K562 (cell line): ENCODE measurements around the gene MMRN1. TPM values are rescaled to one million over a fixed set of nuclear protein-coding genes. Genes with fewer than 3 reads are reported as not detected.

ENCODE experiments used
- ATAC-seq: fragments of 200-7000 bp; cut with Tn5 transposase; 3 replicates; pipeline ENCODE4 v1.9.1; 2020; ENCODE audit warnings: moderate library complexity
- BruUV-seq: library from RNA; stranded (reverse); fragments of 400-500 nt; replicated peaks from 2 replicates; lab custom pipeline; 2021; lab: Mats Ljungman, UMichigan
- CTCF ChIA-PET: fragments of 300-600 bp; formaldehyde crosslinking; extraction: SDS; loops from one replicate; lab custom pipeline; 2021; ENCODE audit warnings: low intra/inter-chr PET ratio; lab: Yijun Ruan, JAX
- POLR2A ChIA-PET: fragments of 300-600, 350-650 bp; sonication (Branson Sonifier 250); formaldehyde crosslinking; extraction: SDS; loops from one replicate; lab custom pipeline; 2021; ENCODE audit warnings: antibody characterized with exemption, inconsistent platforms; lab: Yijun Ruan, JAX
- DNase-seq, 4 experiments: peaks; one replicate each; pipeline versions ENCODE4 v3.0.0 to v3.0.0-alpha.2; 2011 to 2018; ENCODE audit warnings: low spot score in 3 of 4, mixed read lengths in 3 of 4; ENCODE audit errors: extremely low read depth in 1 of 4
- FAIRE-seq: peaks from 2 replicates; lab custom pipeline; 2011; peaks lifted over from hg19 to GRCh38; lab: Jason Lieb, UNC
- H2AFZ ChIP-seq: 2 replicates; pipeline ENCODE4 v1.6.0; 2011; ENCODE audit warnings: low read depth, low read length, control low read depth, inconsistent platforms
- H3K27ac ChIP-seq: fragments of 200-600 bp; 3 replicates; pipeline ENCODE4 v1.8.0; 2011; ENCODE audit warnings: low read depth, mild to moderate bottlenecking, control low read depth, inconsistent platforms, low read length, moderate library complexity, mixed read lengths; ENCODE audit errors: extremely low read depth
- H3K27me3 ChIP-seq, 2 experiments: fragments of 300-600 bp in 1 of 2; 2 replicates in 1 of 2; 3 replicates in 1 of 2; pipeline versions ENCODE4 v1.6.0 to v1.8.0; 2011; ENCODE audit warnings: inconsistent platforms in 2 of 2, low read length in 2 of 2, mild to moderate bottlenecking in 1 of 2, mixed read lengths in 1 of 2, moderate library complexity in 1 of 2; ENCODE audit not compliant: control insufficient read depth in 2 of 2, insufficient read depth in 2 of 2
- H3K36me3 ChIP-seq: fragments of 300-600 bp; 3 replicates; pipeline ENCODE4 v1.8.0; 2011; ENCODE audit warnings: mild to moderate bottlenecking, low read length, inconsistent platforms; ENCODE audit not compliant: control insufficient read depth, insufficient read depth
- H3K4me1 ChIP-seq, 2 experiments: fragments of 200-600 bp in 1 of 2; replicated peaks in 1 of 2; 2 replicates in 1 of 2; 3 replicates in 1 of 2; pipeline versions ENCODE4 v1.5.1 to v1.8.0; 2011; ENCODE audit warnings: inconsistent platforms in 2 of 2, low read length in 2 of 2, mild to moderate bottlenecking in 1 of 2, mixed read lengths in 1 of 2, moderate library complexity in 1 of 2; ENCODE audit not compliant: control insufficient read depth in 2 of 2, insufficient read depth in 2 of 2
- H3K4me2 ChIP-seq: 2 replicates; pipeline ENCODE4 v1.6.1; 2011; ENCODE audit warnings: low read length, control low read depth, inconsistent platforms, mixed read lengths; ENCODE audit not compliant: insufficient read depth
- H3K4me3 ChIP-seq: fragments of 200-600 bp; sonication (generic), shearing (Covaris generic); 2 replicates; pipeline ENCODE4 v1.5.1; 2016; ENCODE audit warnings: control low read depth, inconsistent platforms
- H3K79me2 ChIP-seq: fragments of 200-600 bp; 3 replicates; pipeline ENCODE4 v1.8.0; 2011; ENCODE audit warnings: low read length, inconsistent platforms; ENCODE audit not compliant: control insufficient read depth, insufficient read depth
- H3K9ac ChIP-seq, 2 experiments: 2 replicates each; pipeline versions ENCODE4 v1.6.0 to v1.6.1; 2011; ENCODE audit warnings: low read depth in 2 of 2, low read length in 2 of 2, control low read depth in 1 of 2, inconsistent platforms in 1 of 2, mild to moderate bottlenecking in 1 of 2, mixed read lengths in 1 of 2; ENCODE audit not compliant: insufficient read depth in 1 of 2
- H3K9me1 ChIP-seq: one replicate; pipeline ENCODE4 v1.6.0; 2011; ENCODE audit warnings: inconsistent platforms, mild to moderate bottlenecking, low read length, moderate library complexity; ENCODE audit not compliant: control insufficient read depth, insufficient read depth
- H3K9me3 ChIP-seq: replicated peaks from 2 replicates; pipeline ENCODE4 v1.5.1; 2011; ENCODE audit warnings: low read depth, low read length, inconsistent platforms; ENCODE audit not compliant: control insufficient read depth, insufficient read depth
- H4K20me1 ChIP-seq: replicated peaks from 2 replicates; pipeline ENCODE4 v1.6.1; 2011; ENCODE audit warnings: low read length, inconsistent platforms, mixed read lengths; ENCODE audit not compliant: control insufficient read depth, insufficient read depth
- SMAD1 ChIP-seq: fragments of 150-350 bp; IDR thresholded peaks from 2 replicates; pipeline ENCODE4 v1.6.1; 2014; ENCODE audit warnings: low read length, low read depth; ENCODE audit not compliant: partially characterized antibody
- ZKSCAN8 ChIP-seq: fragments of 200-800 bp; sonication (Bioruptor generic); IDR thresholded peaks from 2 replicates; pipeline ENCODE4 v1.6.1; 2016; ENCODE audit warnings: missing genetic modification characterization, missing compliant biosample characterization
- ZNF174 ChIP-seq: fragments of 250-450 bp; sonication (Bioruptor Pico); IDR thresholded peaks from 2 replicates; pipeline ENCODE4 v1.4.0; 2020; ENCODE audit warnings: mild to moderate bottlenecking
- ZNF707 ChIP-seq: fragments of 250-450 bp; sonication (Bioruptor Pico); conservative IDR thresholded peaks from 2 replicates; pipeline ENCODE4 v1.8.0; 2022; ENCODE audit warnings: inconsistent platforms, mild to moderate bottlenecking, moderate library complexity
- WGBS: fragments of 100-300 bp; shearing (Covaris generic); methylation state at CpG from one replicate; pipeline ENCODE4 v1.1.6; 2016; ENCODE audit warnings: low coverage, mixed read lengths; ENCODE audit not compliant: insufficient coverage; ENCODE audit errors: missing lambda C conversion rate; 5-methylcytosine and 5-hydroxymethylcytosine counted together
- in situ Hi-C: fragments of 300-500 bp; cut with MboI; formaldehyde crosslinking; loops from 4 replicates; pipeline ENCODE4 v1.15.0; 2018; ENCODE audit warnings: inconsistent platforms, mixed read lengths
- intact Hi-C: fragments of 100-400 bp; cut with micrococcal nuclease; formaldehyde crosslinking; loops from 2 replicates; pipeline ENCODE4 v1.14.2; 2022
- polyA plus RNA-seq, 8 experiments: library from polyadenylated mRNA; depleted of rRNA in 4 of 8; stranded (reverse) in 5 of 8; unstranded in 3 of 8; fragments of >200 nt; fragmentation: Nextera tagmentation in 2 of 8; fragmentation: Illumina TruSeq in 1 of 8; extraction: Ambion mirVana in 2 of 8; extraction: Trizol in 1 of 8; gene quantifications; 2 replicates each; pipeline versions ENCODE4 v1.2.1 to v1.2.3, GENCODE V29; 2011 to 2014; ENCODE audit warnings: inconsistent platforms in 1 of 8, missing spikeins in 1 of 8
- total RNA-seq, 7 experiments: library from RNA; depleted of rRNA in 6 of 7; stranded (reverse); fragments of >200 nt in 6 of 7; fragmentation: Illumina TruSeq in 2 of 7; extraction: Trizol in 2 of 7; gene quantifications; 2 replicates each; pipeline versions ENCODE4 v1.2.1 to v1.2.3, GENCODE V29; 2011 to 2021; ENCODE audit warnings: low replicate concordance in 1 of 7
- TF ChIP-seq, protein P1 (sequence below): sonication (generic); formaldehyde crosslinking; IDR thresholded peaks from 2 replicates; pipeline ENCODE4 v1.8.1; 2023; ENCODE audit warnings: mild to moderate bottlenecking, missing genetic modification reagents
- TF ChIP-seq, protein P2 (sequence below): fragments of 450-650 bp; IDR thresholded peaks from 2 replicates; pipeline ENCODE4 v1.6.1; 2016; ENCODE audit warnings: antibody characterized with exemption

Gene MMRN1
- total and polyA plus RNA-seq, 9 of the 15 experiments (the other 6 are each of a cell fraction or from before 2014, with no cell fraction given), result 0.01 to 0.06 (median 0.02) TPM; not detected in 6

DNA sequence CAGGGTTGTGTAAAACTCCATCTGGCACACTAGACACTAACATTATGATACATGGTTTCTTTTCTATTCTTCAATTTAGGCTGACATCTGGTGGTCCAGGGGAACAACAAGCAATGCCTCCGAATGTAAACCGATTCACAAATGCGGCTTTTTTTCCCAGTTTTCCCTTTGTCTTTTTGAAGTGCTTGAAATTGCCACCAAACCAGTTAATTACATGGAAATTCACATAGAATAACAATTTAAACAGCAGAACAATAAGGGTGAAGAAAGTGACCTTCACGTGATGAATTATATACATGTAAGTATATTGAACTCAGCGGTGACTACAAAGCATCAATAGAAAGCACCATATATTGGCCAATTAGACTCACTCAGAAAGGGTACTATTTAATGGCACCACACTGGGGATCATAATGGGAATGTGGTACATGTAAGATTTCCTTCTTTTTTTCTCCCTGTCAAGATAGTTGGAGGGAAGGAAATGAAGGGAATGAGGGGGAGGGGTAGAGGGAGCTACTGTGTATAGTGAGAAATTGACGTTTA is 103.9 kb downstream of the MMRN1 start (continued):
- no peak for TF ChIP-seq SMAD1
- TF ChIP-seq ZKSCAN8 (CRISPR knock-in tag), result no peak
- TF ChIP-seq, protein P1, sequence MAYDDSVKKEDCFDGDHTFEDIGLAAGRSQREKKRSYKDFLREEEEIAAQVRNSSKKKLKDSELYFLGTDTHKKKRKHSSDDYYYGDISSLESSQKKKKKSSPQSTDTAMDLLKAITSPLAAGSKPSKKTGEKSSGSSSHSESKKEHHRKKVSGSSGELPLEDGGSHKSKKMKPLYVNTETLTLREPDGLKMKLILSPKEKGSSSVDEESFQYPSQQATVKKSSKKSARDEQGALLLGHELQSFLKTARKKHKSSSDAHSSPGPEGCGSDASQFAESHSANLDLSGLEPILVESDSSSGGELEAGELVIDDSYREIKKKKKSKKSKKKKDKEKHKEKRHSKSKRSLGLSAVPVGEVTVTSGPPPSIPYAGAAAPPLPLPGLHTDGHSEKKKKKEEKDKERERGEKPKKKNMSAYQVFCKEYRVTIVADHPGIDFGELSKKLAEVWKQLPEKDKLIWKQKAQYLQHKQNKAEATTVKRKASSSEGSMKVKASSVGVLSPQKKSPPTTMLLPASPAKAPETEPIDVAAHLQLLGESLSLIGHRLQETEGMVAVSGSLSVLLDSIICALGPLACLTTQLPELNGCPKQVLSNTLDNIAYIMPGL (CRISPR knock-in tag), result no peak
- TF ChIP-seq, all 486 proteins: peak for 0

DNA sequence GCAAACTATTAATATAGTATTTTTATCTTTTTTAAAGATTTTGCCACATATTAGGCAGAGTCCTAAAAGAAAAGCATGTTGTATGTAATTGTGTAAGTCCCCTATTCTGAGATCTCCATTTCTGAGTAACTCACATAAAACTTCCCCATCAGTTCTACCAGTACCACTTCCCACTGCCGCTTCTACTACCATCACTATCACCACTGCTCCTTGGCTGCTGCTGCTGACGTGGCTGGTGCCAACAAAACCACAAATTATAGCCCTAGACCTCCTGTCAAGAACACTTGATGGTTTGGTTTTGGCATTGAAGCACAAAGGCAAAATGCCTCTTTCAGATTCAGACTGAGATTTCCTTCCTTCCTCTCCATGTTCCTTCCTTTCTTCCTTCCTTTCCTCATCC is 106.4 kb downstream of the MMRN1 start:
- Histone ChIP-seq H3K4me1 (no peaks in the 10 kb centered on the region), H4K20me1 (no peaks in the 10 kb centered on the region), H3K4me3 (no peak overlapping the region), H3K36me3 (no peaks in the 10 kb centered on the region), H3K27me3 (no peaks in the 10 kb centered on the region), H3K9ac (no peak overlapping the region)
- intact Hi-C loops, result no loop called here
- ATAC-seq (no peak), FAIRE-seq (no peak)
- CTCF ChIA-PET, result no interaction called here
- no TSS peak for BruUV-seq
- TF ChIP-seq, protein P2, sequence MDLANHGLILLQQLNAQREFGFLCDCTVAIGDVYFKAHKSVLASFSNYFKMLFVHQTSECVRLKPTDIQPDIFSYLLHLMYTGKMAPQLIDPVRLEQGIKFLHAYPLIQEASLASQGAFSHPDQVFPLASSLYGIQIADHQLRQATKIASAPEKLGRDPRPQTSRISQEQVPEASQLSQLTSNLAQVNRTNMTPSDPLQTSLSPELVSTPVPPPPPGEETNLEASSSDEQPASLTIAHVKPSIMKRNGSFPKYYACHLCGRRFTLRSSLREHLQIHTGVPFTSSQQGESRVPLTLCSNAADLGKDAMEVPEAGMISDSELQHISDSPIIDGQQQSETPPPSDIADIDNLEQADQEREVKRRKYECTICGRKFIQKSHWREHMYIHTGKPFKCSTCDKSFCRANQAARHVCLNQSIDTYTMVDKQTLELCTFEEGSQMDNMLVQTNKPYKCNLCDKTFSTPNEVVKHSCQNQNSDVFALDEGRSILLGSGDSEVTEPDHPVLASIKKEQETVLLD, result no peak
- TF ChIP-seq ZNF174 (CRISPR knock-in tag) (no peak), ZNF707 (CRISPR knock-in tag) (no peak)
- TF ChIP-seq, all 486 proteins: peak for 0
- H3K4me2 ChIP-seq, result no peak overlapping the region
- in situ Hi-C loops, result no loop called here
- H2AFZ ChIP-seq, result no peak overlapping the region
- H3K9me1 ChIP-seq, result no peaks in the 10 kb centered on the region
- no peaks in the 10 kb centered on the region for H3K9me3 ChIP-seq
- POLR2A ChIA-PET, result no interaction called here
- DNase-seq, result no peak
- no peaks in the 10 kb centered on the region for H3K79me2 ChIP-seq
- 0% methylated on average over 2 of the region's 2 CpGs for WGBS
- H3K27ac ChIP-seq, result no peak overlapping the region
